CD4-positive, alpha-beta T cell treated with Interleukin-15 for 1 hour (primary cell): ENCODE data around the gene REC8.

Experiments
- DNase-seq: peaks from one replicate; pipeline ENCODE4 v3.0.0-alpha.2; 2020

The REC8 gene

DNA sequence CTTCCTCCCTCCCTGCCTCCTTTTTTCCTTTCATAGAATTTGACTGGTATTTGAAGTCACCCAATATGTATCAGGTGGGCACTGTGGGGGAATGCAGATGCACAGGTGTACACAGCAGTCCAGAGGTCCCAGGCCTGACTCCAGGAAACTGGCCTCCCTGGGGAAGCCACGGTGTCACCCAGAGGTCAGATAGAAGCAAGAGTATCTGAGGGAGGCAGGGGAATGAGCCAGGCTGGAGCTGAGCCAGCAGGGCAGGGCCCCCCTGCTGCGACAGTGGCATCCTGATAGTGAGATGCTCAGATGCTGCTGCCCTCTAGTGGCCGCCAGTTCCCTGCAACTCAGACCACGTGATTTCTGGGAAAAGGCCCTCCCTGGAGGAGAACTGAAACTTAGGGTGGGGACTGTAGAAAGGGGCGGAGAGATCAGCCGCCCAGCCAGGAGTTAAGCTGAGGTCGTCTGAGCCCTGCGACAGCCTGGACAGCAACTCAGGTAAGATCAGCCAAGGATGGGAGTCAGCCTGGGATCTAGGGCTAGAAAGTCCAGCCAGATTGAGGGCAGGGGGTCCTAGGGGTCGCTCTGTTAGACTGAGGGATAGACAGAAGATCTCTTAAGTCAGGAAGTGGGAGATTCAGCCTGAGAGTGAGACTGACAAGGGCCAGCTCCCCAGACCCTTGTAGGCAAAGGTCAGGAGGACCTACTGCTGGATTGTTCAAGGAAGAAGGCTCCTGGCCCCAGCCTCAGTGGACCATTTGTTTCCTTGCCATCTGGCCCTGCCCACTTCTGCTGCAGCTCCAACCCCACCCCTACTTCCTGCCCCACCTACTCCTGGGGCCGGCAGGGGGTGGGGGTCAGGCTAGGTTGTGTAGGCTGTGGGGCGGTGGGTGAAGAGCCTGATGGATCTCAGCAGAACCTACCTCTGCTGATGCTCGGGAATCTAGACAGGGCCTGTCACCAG is 10.8 kb upstream of the REC8 start, which contains the start of gene IRF9:
IRF9 (plus strand) TSS at position 416 of the 955 bp plus-strand sequence. CDS start 880 bp downstream, outside the sequence.
- peak; percentile 95 for DNase-seq

DNA sequence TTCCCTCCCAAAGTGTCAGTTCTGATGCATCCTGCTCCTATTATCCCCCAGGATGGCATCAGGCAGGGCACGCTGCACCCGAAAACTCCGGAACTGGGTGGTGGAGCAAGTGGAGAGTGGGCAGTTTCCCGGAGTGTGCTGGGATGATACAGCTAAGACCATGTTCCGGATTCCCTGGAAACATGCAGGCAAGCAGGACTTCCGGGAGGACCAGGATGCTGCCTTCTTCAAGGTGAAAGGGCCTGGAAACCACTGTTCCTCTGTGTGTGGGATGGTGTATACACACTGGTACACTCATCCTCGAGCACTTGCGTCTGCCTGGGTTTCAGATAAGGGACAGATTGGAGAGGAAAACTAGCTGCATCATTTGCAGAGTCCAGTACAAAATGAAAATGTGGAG is 9.8 kb upstream of the REC8 start:
- DNase-seq = no peak

DNA sequence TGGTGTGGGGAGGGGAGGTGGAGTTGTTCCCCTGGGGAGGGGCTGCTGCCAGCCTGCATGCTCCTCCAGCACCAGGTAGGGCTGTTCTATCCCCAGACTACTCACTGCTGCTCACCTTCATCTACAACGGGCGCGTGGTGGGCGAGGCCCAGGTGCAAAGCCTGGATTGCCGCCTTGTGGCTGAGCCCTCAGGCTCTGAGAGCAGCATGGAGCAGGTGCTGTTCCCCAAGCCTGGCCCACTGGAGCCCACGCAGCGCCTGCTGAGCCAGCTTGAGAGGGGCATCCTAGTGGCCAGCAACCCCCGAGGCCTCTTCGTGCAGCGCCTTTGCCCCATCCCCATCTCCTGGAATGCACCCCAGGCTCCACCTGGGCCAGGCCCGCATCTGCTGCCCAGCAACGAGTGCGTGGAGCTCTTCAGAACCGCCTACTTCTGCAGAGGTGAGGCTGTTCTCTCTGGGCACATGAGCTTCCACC is 7.3 kb upstream of the REC8 start:
- no peak for DNase-seq

DNA sequence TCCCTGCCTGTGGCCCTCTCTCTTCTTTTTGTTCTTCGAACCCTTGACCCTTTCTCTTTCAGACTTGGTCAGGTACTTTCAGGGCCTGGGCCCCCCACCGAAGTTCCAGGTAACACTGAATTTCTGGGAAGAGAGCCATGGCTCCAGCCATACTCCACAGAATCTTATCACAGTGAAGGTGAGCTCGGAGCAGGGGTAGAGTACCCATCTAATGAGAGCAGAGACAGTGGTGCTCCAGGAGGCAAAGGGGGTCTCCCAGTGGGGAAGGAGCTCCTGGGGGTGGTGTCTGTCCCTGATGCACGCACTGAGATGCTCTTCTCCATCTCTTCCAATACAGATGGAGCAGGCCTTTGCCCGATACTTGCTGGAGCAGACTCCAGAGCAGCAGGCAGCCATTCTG is 6.1 kb upstream of the REC8 start:
- DNase-seq = no peak

DNA sequence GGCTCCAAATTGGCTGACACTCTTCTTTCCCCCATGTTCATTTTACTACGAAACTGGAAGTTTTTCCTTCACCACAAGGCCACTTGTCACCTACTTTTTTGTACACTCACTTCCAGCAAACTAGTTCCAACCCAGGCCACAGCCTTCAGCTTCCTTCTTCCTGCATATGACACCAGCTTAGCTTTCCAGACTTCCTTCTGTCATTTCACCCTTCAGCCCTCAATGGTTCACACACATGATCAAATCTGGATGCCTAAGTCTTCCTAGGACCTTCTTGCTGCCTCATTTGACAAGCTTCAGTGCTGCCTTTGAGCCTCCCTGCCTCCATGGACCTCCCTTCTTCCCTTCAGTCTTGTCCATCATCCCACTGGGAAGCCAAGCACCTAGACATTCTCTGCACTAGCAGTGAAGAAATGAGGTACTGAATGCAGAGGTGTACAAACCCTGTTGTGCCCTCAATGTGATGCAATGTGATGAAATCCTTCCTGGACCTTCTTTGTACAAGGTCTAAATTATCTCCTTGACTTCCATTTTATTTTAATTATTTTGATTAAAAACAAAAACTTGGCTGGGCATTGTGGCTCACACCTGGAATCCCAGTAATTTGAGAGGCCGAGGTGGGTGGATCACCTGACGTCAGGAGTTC is 4.3 kb upstream of the REC8 start:
- no peak for DNase-seq

DNA sequence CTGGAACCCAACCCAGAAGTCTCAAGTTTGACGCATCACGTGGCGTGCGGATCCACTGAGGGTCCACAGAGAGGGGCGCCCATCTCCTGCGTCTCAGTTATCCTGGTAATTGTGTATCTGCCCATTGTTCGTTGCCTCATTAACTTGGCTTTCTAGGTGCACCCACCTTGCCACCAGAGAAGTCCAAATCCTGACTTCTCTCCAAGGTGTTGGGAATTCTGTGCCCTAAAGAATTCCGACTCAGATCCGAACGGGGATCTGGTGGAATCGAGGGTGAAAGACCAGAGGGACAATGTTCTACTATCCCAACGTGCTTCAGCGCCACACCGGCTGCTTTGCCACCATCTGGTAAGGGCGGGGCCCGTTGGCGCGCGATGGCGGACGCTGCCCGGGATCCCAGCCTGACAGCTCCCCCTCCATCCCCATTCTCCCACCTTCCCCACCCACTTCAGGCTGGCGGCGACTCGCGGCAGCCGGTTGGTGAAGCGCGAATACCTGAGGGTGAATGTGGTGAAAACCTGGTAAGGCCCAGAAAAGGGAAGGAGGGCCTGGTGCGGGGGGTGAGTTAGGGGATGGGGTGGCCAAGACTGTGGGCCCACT is 481 bp downstream of the REC8 start:
- DNase-seq = no peak

DNA sequence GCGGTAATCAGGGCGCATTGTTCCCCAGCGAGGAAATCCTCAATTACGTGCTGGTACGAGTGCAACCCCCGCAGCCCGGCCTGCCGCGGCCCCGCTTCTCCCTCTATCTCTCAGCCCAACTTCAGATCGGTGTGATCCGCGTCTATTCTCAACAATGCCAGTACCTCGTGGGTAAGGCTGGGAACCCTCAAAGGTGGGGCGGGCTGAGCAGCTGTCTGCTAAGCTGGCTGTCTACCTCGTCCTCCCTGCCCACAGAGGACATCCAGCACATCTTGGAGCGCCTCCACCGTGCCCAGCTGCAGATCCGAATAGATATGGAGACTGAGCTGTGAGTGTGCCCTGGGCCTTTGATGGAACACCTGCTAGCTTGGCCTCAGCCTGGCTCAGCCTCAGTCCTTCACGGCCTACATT is 996 bp downstream of the REC8 start:
- DNase-seq = no peak

DNA sequence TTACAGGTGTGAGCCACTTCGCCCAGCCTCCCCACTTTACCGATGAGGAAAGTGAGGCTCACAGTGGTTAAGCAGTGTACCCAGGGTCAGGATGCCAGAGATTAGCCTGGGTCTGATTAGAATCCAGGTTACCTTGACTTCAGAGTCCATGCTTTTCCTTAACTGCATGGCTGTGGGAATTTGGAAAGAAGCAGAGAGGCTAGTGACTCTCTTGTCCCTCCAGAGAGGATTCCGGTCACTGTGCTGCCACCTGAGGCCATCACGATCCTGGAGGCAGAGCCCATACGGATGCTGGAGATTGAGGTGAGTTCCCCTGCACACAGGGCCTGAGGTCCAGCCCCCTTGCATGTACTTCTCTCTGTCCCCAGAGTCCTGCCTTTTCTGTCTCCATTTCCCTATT is 4.7 kb downstream of the REC8 start:
- DNase-seq = no peak

DNA sequence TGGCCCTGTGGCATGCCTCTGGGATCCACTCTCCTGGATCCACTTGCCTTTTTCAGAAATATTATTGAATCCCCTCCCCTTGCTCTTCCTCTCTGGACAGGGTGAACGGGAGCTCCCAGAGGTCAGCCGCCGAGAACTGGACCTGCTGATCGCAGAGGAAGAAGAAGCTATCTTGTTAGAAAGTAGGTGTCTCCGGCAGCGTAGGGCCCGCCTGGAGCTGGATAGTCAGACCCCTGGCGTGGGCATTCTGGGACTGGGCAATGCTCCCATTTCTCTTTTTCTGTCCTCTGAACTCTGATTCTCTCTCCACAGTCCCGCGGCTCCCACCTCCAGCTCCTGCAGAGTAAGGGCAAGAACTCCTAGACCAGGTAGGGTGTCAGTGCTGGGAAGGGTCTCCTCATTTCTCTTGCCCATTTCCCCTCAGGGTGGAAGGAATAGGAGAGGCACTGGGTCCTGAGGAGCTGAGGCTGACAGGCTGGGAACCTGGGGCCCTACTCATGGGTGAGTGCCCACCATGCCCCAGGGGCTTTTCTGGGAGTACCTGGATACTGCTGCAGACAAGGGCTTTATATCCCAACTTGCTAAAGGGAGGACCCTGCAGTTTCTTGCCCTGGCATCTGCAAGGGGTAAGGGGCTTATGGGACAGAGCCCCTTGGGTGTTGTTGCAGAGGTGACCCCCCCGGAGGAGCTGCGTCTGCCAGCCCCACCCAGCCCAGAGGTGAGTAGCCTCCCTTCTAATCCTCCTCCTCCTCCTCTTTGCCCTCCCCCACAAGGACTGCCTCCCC is 5.4 kb downstream of the REC8 start:
- no peak for DNase-seq

DNA sequence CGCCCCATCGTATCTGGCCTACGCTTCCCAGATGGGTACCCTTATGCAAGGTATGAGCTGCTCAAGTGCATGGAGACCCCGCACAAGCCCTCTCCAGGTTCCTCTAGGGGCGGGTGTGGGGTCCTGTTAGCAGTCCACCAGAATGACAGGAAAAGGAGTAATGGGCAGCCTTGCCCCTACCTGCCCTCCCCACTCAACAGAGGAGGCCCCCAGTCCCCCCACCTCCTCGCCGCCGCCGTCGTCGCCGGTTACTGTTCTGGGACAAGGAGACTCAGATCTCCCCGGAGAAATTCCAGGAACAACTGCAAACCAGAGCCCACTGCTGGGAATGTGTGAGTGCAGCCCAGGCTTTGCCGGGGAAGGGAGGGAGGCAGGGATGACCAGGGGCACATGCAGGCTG is 6.0 kb downstream of the REC8 start:
- no peak for DNase-seq

DNA sequence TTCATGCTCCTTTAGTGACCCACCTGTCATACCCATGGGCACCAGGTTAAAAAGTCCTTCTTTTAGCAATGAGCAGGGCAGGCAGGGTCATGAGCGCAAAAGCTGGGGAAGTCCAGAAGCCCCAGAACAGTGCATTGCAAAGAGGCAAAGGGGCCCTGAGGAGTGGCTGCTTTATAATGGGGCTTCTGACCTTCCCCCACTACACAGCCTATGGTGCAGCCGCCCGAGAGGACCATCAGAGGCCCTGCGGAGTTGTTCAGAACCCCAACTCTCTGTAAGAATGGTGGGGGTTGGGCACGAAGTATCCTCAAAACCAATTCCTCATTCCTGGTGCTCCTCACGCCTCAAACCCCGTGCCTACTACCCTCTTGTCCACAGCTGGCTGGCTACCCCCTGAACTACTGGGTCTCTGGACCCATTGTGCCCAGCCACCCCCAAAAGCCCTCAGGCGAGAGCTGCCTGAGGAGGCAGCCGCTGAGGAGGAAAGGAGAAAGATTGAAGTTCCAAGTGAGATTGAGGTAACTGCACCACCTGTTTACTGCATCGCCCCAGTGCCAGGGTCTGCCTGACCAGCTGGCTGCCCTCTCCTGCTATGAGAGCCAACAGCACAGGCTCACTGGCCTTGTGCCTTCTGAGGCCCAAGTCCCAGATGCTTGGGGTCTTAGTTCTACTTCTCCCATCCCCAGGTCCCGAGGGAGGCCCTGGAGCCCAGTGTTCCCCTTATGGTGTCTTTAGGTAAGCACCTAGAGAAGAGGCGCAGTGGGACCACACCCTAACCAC is 6.7 kb downstream of the REC8 start:
- no peak for DNase-seq

DNA sequence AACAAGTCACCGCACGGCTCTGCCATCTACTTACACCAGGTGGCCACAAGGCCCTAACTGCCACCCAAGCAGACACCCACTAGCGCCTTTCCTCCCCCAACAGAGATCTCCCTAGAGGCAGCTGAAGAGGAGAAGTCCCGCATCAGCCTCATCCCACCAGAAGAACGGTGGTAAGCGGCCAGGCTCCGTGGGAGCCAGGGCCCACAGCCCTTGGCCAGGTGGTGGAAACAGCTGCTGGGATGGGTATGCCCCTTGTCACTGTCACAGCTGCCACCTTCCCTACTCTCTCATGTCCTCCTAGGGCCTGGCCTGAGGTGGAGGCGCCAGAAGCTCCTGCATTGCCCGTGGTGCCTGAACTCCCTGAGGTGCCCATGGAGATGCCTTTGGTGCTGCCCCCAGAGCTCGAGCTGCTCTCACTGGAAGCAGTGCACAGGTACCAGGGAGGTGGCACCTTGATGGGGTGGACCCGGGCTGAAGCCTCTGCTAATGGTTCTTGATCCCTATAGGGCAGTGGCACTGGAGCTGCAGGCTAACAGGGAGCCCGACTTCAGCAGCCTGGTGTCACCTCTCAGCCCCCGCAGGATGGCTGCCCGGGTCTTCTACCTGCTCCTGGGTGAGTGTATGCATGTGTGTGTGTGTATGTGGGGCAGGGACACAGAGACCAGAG is 7.5 kb downstream of the REC8 start:
- no peak for DNase-seq

DNA sequence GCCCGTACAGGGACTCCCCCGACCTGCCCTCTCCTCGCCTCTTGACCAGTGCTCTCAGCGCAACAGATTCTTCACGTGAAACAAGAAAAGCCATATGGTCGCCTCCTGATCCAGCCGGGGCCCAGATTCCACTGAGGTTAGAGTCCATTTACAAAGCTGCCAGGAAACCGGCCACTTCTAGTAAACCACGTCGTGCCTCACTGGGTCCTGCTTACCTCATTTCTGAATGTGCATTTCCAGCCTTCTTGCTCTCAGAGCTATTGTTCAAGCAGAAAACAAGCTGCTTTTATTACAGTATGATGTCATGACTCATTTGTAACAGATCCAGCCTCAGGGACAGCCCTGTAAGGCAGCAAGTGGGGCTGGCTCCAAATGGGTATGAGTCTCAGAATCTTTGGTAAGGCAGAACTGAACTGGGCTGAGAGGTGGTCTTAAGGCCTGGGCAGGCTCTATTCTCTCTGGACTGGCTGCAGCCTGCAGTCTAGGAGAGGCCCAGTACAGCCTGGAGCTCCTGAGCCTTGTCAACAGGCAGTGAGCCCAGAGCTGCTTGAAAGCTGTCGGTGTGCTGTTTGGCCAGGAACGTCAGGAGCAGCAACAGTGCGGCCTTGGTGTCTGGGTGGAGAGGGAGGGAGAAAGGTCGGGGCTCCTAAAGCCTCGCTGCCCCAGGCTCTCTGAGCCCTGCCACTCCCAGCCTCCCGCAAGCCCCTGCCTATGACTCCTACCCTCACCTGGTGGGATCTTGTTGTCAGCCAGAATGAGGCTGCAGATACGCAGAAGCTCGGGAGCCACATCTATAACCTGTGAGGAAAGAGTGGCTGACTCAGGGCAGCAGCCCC is 8.3 kb downstream of the REC8 start:
- DNase-seq = no peak

DNA sequence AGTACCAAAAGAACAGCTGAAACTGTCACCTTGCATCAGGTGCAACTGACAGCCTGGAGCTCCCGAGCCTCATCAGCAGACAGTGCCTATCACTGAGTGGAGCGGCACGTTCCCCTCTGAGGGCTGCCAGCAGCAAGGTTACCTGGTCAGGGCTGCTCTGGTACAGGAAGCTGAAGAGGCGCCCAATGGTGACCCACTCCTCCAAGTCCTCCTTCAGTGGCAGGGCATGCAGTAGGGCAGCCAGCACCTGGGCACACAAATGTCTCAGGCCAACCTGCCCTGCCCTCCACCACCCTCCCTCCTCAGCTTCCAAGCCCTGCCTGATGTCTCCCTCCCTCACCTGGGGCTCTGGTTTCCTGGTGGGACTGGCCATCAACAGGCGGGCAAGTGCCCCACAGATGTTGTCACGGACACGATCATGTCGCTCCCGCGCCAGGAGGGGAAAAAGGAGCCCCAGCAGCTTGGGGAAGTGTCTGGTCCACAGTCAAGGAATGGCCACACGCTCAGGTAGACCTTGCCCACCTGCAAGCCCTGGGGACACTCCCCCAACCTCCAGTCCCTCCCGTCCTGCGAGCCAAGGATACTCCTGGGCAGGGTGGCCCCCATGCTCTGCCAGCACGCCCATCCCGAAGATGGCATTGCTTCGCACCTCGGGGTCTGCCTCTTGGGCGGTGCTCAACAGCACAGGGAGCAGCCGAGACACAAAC is 9.6 kb downstream of the REC8 start:
- DNase-seq = no peak

DNA sequence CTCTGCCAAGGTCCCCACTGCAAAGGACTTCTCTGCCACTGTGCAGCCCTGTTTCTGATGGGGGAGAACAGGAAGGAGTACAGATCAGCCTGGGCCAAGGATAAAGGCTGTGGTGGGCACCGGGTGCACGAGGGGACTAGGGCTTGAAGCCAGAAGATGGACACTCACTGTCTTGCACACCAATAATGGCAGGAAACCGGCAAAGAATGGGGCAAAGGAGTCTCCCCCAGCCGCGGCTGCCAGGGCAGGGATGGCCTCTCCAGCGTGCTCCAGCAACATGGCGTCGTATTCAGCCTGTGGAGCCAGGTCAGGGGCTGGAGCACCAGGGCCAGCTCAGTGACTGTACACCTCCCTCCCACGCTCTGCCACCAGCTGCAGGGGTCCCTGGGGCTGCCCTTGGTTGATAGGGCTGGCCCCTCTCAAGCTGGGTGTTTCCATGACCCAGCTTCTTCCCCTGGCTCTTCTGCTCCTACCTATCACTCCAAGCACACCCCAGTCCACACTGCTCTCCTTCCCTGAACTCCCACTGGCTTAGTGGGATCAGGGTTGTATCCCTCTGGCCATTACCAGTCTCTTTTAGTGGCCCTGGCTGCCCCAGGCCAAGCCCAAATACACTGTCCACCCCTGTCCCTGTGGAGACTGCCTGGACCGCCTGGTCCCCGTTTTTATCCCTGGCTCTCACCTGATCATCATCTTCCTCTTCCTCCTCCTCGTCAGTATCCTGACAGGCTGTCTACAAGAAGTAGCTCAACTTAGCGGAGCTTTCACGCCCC is 10.4 kb downstream of the REC8 start:
- no peak for DNase-seq

DNA sequence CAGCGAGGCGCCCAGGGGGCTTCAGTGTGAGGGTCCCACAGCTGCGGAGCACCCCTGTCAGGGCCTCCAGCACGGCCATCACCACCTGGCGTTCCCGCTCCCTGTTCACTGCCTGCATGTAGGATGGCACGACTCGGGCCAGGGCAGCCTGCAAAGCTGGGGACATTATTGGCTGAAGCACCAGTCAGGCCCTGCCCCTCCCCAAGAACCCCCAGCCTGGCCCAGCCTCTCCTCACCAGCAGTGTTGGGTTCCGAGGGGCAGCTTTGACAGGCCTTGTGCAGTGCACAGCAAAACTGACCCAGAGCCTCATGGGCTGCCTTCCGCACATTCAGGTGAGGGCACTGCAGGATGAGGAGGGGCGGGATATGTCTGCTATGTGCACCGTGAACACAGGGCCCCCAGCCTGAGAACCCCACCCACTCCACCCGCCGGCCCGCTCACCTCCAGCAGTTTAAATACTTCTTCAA is 11.2 kb downstream of the REC8 start:
- no peak for DNase-seq

DNA sequence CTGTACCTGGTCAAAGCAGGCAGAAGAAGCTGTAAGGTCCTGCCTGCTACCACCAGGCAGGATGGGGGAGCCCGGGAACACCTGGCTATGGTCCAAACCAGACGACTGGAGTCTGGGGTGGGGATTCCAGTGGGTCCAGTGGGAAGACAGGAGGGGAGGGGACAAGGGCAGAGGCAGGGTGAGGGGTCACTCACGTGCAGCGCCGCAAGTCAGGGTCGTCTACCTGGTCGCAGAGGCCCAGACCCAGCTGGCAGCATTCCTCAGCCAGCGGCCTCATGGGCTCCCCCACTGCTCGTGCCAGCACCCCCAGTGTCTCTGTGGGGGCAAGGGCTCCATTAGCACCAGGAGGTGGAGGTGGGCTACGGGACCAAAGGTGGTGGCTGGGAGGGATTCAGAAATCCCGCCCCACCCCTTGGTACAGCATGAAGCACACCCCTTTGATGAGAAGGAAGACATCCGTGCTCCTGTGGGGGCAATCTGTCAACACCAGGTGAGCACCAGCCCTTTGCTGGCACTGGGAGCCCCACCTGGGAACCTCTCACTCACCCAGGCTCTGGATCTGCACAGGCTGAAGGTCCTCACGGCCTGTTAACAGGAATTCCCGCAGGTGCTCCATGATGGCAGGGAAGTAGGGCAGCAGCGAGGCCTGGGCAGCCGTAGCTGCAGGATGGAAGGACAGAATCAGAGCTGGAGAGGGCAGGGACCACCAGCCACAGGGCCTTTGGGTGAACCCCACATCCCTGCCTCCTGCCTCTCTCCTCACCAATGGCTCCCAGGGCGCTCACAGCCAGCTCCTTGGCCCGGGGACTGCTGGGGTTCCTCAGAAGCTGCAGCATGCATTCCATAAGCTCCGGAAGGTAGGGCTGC is 12.5 kb downstream of the REC8 start:
- DNase-seq = no peak

DNA sequence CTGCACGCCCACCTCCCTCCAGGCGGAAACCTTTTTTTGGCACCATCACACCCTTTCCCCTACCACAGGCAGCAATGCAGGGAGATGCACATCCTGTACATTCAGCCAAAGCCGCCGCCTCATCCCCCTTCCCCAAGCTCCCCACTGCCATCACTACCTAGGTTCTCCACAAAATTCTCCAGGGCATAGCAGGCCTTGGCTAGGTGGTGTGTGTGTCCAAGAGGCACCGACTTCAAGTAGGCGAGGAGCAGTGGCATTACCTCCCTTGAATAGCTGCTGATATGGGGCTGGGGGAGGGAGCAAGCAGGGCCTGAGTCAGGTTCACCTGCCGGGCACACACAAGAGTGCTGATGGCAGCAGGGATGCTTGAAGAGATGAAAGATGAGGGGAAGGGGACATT is 13.1 kb downstream of the REC8 start:
- no peak for DNase-seq
